GM23338 (cell line): ENCODE measurements around the gene PHC3.

Experiments used
- CREB1 ChIP-seq: fragments of 250-450 bp; sonication (Bioruptor Pico); IDR thresholded peaks from 2 replicates; pipeline ENCODE4 v1.5.0; 2020; ENCODE audit warnings: low read depth, mild to moderate bottlenecking, moderate library complexity
- EZH2 ChIP-seq: fragments of 200-600 bp; sonication (generic); IDR thresholded peaks from one replicate; pipeline ENCODE4 v1.8.0; 2017; ENCODE audit warnings: antibody characterized with exemption, mild to moderate bottlenecking, low read depth; ENCODE audit not compliant: unreplicated experiment
- EZH2phosphoT487 ChIP-seq: fragments of 200-600 bp; sonication (generic); IDR thresholded peaks from one replicate; pipeline ENCODE4 v1.8.1; 2018; ENCODE audit warnings: antibody characterized with exemption; ENCODE audit not compliant: unreplicated experiment
- POLR2AphosphoS5 ChIP-seq: IDR thresholded peaks from 2 replicates; pipeline ENCODE4 v1.6.1; 2016; ENCODE audit warnings: antibody characterized with exemption, low read depth
- ZNF331 ChIP-seq: fragments of 250-450 bp; sonication (Bioruptor Pico); IDR thresholded peaks from 2 replicates; pipeline ENCODE4 v1.5.0; 2020; ENCODE audit warnings: low read depth, mild to moderate bottlenecking, moderate library complexity
- TF ChIP-seq, protein P1 (sequence below), 2 experiments: fragments of 200-600 bp in 1 of 2; sonication (generic) in 1 of 2; conservative IDR thresholded peaks; 2 replicates each; pipeline versions ENCODE4 v1.5.1 to v1.6.1; 2016 to 2017; ENCODE audit warnings: antibody characterized with exemption in 2 of 2, low read depth in 2 of 2, mild to moderate bottlenecking in 2 of 2, moderate library complexity in 1 of 2
- TF ChIP-seq, protein P2 (sequence below): IDR thresholded peaks from 2 replicates; pipeline ENCODE4 v1.6.1; 2016; ENCODE audit warnings: antibody characterized with exemption
- TF ChIP-seq, protein P3 (sequence below): IDR thresholded peaks from one replicate; pipeline ENCODE4 v1.6.1; 2018; ENCODE audit warnings: antibody characterized with exemption; ENCODE audit not compliant: unreplicated experiment

- TF ChIP-seq ZNF331 (CRISPR knock-in tag): no peak
- no peak for TF ChIP-seq POLR2AphosphoS5
- TF ChIP-seq, protein P1, sequence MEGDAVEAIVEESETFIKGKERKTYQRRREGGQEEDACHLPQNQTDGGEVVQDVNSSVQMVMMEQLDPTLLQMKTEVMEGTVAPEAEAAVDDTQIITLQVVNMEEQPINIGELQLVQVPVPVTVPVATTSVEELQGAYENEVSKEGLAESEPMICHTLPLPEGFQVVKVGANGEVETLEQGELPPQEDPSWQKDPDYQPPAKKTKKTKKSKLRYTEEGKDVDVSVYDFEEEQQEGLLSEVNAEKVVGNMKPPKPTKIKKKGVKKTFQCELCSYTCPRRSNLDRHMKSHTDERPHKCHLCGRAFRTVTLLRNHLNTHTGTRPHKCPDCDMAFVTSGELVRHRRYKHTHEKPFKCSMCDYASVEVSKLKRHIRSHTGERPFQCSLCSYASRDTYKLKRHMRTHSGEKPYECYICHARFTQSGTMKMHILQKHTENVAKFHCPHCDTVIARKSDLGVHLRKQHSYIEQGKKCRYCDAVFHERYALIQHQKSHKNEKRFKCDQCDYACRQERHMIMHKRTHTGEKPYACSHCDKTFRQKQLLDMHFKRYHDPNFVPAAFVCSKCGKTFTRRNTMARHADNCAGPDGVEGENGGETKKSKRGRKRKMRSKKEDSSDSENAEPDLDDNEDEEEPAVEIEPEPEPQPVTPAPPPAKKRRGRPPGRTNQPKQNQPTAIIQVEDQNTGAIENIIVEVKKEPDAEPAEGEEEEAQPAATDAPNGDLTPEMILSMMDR (conservative IDR thresholded peaks at IDR 0.05; ENCODE audit: low read depth in 2 of 2): no peak
- TF ChIP-seq EZH2phosphoT487: no peak
- no peak for TF ChIP-seq EZH2
- TF ChIP-seq CREB1 (CRISPR knock-in tag): no peak
- TF ChIP-seq, protein P2, sequence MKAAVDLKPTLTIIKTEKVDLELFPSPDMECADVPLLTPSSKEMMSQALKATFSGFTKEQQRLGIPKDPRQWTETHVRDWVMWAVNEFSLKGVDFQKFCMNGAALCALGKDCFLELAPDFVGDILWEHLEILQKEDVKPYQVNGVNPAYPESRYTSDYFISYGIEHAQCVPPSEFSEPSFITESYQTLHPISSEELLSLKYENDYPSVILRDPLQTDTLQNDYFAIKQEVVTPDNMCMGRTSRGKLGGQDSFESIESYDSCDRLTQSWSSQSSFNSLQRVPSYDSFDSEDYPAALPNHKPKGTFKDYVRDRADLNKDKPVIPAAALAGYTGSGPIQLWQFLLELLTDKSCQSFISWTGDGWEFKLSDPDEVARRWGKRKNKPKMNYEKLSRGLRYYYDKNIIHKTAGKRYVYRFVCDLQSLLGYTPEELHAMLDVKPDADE: no peak
- TF ChIP-seq, protein P3, sequence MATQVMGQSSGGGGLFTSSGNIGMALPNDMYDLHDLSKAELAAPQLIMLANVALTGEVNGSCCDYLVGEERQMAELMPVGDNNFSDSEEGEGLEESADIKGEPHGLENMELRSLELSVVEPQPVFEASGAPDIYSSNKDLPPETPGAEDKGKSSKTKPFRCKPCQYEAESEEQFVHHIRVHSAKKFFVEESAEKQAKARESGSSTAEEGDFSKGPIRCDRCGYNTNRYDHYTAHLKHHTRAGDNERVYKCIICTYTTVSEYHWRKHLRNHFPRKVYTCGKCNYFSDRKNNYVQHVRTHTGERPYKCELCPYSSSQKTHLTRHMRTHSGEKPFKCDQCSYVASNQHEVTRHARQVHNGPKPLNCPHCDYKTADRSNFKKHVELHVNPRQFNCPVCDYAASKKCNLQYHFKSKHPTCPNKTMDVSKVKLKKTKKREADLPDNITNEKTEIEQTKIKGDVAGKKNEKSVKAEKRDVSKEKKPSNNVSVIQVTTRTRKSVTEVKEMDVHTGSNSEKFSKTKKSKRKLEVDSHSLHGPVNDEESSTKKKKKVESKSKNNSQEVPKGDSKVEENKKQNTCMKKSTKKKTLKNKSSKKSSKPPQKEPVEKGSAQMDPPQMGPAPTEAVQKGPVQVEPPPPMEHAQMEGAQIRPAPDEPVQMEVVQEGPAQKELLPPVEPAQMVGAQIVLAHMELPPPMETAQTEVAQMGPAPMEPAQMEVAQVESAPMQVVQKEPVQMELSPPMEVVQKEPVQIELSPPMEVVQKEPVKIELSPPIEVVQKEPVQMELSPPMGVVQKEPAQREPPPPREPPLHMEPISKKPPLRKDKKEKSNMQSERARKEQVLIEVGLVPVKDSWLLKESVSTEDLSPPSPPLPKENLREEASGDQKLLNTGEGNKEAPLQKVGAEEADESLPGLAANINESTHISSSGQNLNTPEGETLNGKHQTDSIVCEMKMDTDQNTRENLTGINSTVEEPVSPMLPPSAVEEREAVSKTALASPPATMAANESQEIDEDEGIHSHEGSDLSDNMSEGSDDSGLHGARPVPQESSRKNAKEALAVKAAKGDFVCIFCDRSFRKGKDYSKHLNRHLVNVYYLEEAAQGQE: no peak
Measured at GRCh38 chr3:170178651-170179050, 2.9 kb downstream of the PHC3 start.
